Measurements from ENCODE around the gene CSRP1.

Gene CSRP1

GRCh38 chr1:201455098-201455497 is 51.8 kb downstream of the CSRP1 start:
- DNase-seq (ENCODE audit: low read depth), result no peak

DNA sequence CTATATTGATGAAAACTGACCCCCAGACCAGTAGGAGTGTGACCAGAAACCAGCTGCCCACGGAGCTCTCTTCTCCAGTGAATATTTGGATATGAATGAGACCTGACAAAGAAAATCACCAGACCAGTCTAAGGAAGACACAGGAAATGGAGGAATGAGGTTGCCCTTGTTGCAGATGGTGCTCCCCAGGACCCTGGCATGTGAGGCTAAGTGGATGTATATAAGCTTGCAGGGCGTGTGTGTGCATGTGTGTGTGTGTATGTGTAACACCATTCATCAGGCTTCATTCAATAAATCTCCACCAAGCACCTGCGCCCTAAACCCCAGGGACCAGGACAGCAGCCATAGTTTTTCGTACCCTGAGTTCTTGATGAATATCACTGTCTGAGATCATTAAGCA is 52.3 kb downstream of the CSRP1 start:
- DNase-seq (ENCODE audit: low read depth), result no peak

GRCh38 chr1:201452866-201453265 is 54.1 kb downstream of the CSRP1 start:
- DNase-seq (ENCODE audit: low read depth), result no peak

DNA sequence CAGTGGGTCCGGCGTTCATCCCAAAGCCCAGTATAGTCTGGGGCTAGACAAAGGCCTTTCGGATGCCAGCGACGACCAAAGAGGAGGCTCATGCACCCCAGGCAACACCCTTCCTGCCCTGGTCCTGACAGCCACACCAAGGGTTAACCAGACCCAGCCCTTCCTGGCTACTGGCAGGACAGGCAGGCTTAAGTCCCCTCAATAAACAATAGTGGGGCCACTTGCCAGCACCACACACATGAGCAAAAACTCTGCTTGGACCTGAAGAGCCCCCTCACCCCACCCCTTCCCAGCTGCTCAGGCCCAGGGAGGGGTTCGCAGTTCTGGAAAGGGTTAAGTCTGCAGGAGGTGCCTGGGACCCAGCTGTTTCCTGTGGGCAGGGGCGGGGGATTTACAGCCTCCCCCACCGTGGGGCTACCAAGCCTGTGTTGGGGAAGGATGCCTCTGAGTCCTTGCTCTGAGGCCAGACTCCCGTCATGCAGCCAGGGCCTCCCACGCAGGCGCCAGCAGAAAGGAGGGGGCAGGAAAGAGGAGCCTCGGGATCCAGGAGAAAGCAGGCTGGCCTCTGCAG is 56.1 kb downstream of the CSRP1 start:
- DNase-seq (ENCODE audit: low read depth), result no peak

GRCh38 chr1:201448990-201449389 is 57.9 kb downstream of the CSRP1 start:
- no peak for DNase-seq (ENCODE audit: low read depth)

- DNase-seq (ENCODE audit: low read depth), result peak; percentile 28
These were observed 58.7 kb downstream of the CSRP1 start for GRCh38 chr1:201447903-201448871.

DNA sequence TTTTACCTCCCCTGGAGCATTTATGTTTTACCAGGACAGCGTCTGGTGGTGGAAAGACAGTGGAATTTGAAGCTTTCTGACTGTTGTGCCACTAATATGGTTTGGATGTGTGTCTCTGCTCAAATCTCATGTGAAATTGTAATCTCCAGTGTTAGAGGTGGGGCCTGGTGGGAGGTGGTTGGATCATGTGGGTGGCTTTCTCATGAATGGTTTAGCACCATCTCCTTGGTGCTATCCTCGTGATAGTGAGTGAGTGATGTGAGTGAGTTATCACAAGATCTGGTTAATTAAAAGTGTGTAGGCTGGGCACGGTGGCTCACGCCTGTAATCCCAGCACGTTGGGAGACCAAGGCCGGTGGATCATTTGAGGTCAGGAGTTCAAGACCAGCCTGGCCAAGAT is 61.6 kb downstream of the CSRP1 start:
- no peak for DNase-seq (ENCODE audit: low read depth)

DNA sequence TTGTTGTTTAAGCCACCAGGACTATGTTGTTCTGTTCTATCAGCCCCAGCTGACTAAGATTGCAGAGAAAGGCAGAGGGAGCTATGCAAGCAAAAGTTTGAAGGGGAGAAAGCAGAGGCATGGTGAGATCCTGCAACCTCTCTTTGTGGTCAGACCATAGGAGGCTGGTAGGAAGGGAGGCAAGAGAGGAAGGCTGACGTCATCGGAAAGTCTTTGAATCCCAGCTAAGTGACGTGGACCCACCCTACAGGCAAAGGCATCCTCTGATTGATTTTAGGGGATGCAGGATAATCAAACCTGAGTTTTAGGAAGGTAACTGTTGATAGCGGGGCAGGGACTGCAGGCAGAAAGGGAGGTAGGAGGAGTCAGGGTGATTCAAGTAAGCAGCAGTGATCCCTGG is 62.1 kb downstream of the CSRP1 start:
- DNase-seq (ENCODE audit: low read depth), result no peak

- no peak for DNase-seq (ENCODE audit: low read depth)
These were observed 63.2 kb downstream of the CSRP1 start for GRCh38 chr1:201443747-201444146.

DNA sequence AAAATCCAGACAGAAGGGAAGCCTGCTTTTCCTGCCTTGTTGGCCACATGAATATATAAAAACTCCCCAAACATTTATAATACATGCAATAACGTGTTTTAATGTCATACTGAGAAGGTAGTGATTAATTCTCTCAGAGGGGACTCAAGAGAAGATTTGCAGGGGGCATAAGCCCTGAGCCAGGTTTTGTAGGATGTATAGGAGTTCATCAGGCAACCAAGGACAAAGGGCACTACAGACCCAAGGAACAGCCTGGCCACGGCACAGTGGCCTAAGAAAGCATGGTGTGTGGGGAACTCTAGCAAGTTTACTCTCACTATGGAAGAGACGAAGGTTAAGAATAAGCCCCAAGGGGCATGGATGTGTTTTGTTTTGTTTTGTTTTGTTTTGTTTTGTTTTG is 70.0 kb downstream of the CSRP1 start:
- DNase-seq (ENCODE audit: low read depth), result no peak

GRCh38 chr1:201436393-201436792 is 70.5 kb downstream of the CSRP1 start:
- no peak for DNase-seq (ENCODE audit: low read depth)

DNA sequence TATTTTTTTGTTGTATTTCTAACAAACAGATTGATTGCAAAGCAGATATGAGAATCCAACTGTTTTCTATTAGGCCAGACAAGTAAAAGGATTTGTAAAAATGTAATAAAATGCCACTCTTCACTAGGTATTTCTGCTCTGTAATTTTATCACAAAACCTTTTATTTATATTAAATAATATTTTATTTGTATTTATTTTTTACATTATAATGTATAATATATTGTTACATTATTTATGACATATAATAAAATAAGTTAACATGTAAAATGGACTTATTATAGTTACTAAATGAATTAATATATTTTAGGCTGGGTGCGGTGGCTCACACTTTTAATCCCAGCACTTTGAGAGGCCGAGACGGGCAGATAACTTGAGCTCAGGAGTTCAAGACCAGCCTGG is 72.7 kb downstream of the CSRP1 start:
- no peak for DNase-seq (ENCODE audit: low read depth)

- DNase-seq (ENCODE audit: low read depth), result no peak
These were observed 73.3 kb downstream of the CSRP1 start for GRCh38 chr1:201433609-201434008.
